Measurements from ENCODE around the gene TUBB4B. TPM values are rescaled to one million over a fixed set of nuclear protein-coding genes. Genes with fewer than 3 reads are reported as not detected.

Gene TUBB4B
- total RNA-seq, 4 donors from 2014 or later = 181 to 757 (median 487) TPM

DNA sequence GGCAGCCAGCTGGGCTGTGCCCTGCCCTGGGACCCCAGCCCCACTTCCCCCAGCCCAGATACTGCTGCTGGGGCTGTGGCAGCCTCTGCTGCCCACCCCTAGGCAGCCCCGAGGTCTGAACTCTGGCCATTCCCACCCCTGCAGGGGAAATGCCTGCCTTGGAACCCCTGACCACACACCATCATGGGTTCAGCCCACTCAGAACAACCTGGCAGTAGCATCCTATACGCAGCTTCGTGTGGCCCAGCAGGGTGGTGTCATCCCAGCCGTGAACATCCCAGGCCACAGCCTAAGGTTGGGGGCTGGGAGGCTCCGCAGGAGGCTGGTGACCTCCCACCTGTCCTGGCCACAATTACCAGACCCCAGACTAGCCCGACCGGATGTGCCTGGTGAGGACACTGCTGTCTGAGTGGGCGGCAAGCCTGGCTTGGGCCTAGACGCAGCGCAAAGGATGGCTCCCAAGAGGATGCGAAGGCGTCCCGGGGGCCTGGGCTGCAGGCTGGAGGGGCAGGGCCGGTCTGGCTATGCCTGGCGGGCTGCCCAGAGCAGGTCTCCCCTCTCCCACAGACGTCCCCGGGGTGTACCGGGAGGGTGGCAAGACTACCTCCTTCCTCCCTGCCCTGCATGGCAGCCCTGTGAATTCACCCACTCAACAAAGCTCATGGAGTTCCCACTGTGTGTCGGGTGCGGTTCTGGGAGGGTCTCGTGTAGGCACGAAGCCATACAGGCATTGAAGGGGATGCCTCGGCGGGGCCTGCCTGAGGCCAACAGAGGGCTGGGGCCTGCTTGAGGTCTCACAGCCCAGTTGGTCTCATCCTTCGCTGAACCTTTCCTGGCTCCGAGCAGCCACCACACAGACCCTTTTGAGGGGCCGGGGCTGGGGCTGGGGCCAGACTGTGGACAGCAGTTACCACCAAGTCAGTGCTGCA is 11.9 kb upstream of the TUBB4B start:
- no peaks in the 10 kb centered on the region for H3K36me3 ChIP-seq
- H3K27me3 ChIP-seq = no peaks in the 10 kb centered on the region
- peaks cover 18 to 30% of the 10 kb centered on the region in 2 donors for H3K4me1 ChIP-seq
- H3K27ac ChIP-seq = no peak overlapping the region
- intact Hi-C loops (cut with DNase I) = loop anchor here (5.0 kb wide), 1 partner anchor 42 kb away; the partner anchor contains the start of genes ANAPC2 and SSNA1
- TF ChIP-seq, protein P1, sequence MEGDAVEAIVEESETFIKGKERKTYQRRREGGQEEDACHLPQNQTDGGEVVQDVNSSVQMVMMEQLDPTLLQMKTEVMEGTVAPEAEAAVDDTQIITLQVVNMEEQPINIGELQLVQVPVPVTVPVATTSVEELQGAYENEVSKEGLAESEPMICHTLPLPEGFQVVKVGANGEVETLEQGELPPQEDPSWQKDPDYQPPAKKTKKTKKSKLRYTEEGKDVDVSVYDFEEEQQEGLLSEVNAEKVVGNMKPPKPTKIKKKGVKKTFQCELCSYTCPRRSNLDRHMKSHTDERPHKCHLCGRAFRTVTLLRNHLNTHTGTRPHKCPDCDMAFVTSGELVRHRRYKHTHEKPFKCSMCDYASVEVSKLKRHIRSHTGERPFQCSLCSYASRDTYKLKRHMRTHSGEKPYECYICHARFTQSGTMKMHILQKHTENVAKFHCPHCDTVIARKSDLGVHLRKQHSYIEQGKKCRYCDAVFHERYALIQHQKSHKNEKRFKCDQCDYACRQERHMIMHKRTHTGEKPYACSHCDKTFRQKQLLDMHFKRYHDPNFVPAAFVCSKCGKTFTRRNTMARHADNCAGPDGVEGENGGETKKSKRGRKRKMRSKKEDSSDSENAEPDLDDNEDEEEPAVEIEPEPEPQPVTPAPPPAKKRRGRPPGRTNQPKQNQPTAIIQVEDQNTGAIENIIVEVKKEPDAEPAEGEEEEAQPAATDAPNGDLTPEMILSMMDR (IDR thresholded peaks at IDR 0.05) = no peak
- TF ChIP-seq POLR2A (IDR thresholded peaks at IDR 0.05) = no peak
- no peaks in the 10 kb centered on the region for H3K9me3 ChIP-seq
- DNase-seq = no peak
- no peak overlapping the region for H3K4me3 ChIP-seq (replicated peaks in 1 of 3)
- 67 to 68% methylated on average over 11 to 17 of the region's 27 CpGs for whole genome bisulfite sequencing, 2 donors

DNA sequence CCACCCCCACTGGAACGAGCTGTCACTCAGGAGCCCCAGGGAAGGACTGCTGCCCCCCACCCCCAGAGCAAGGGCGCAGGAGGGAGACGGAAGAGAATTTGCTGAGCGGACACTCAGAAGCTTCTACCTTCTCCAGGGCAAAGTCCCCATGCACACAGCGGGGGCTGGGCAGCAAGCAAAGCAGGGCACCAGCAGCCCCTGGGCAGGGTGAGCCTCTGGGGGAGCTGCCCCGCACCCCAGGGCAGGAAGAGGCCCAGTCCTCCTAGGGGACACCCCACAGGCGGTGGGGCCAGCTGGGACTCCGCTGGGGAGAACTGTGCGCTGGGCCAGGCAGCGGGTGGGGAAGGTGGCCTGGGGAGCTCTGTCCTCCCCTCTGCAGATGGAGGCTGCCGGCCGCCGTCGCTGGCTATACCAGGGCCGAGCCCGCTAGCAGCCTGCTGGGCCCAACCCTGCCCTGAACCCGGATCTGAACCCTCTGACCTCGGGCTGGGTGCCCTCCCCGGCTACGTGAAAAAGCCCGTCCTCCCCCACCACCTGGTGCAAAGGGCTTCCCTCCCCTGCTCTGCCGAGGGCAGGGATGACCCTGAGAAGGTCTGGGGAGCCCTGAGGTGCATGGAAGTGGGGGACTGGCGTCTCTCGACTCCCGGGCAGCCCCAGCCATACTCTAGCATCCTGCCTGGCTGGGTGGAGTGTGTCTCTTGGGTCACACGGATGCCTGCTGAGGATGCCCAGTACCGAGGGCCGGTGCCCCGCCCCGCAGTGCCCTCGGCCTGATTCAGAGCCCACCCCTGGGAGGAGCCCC is 11.0 kb upstream of the TUBB4B start:
- DNase-seq = no peak
- H3K27ac ChIP-seq = no peak overlapping the region
- H3K27me3 ChIP-seq = no peaks in the 10 kb centered on the region
- intact Hi-C loops (cut with DNase I) = loop anchor here (5.0 kb wide), 2 partner anchors 43 to 113 kb away; partner anchors contain the start of genes ANAPC2 and SSNA1
- 50 to 71% methylated on average over 9 to 14 of the region's 31 CpGs for WGBS, 2 donors
- TF ChIP-seq, protein P1 (IDR thresholded peaks at IDR 0.05) = no peak
- TF ChIP-seq POLR2A (IDR thresholded peaks at IDR 0.05) = no peak
- peaks cover 18 to 26% of the 10 kb centered on the region in 2 donors for H3K4me1 ChIP-seq
- no peaks in the 10 kb centered on the region for H3K36me3 ChIP-seq
- no peaks in the 10 kb centered on the region for H3K9me3 ChIP-seq
- H3K4me3 ChIP-seq (replicated peaks in 1 of 3) = no peak overlapping the region

DNA sequence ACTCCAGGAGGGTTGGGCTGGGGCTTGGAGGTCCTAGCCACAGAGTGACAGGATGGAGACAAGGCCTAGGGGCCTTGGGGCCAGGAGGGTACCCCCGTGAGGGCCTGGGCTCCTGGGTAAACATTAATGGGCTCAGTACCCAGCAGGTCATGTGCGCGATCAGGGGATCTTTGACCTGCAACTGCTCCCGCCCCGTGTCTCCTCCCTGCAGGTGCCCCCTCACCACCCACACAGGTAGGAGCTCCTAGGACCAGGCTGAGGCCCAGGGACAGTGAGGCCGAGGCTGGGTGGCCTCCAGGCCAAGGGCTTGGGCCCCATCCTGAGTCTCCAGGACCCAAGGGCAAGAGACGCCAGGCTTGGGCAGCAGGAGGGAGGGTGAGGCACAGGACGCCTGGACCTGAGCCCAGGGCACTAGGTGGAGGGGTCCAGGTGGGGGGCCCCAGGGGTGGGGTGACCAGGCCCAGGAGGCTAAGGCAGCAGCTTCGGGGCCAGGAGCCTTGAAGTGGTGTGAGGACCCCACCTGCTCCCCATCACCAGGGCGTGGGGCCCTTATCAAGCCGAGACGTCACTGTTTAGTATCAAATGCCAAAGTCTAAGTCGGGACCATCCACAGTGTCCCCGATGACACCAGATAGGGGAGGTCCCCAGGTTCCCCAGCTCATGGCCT is 10.2 kb upstream of the TUBB4B start, which contains the start of gene SLC34A3:
SLC34A3 (plus strand) TSS at position 197 of the 667 bp plus-strand sequence. CDS start 802 bp downstream, outside the sequence.
- H3K27me3 ChIP-seq = no peaks in the 10 kb centered on the region
- intact Hi-C loops (cut with DNase I) = loop anchor here (5.0 kb wide), 1 partner anchor 114 kb away; no protein-coding TSS in a partner anchor
- TF ChIP-seq, protein P1 (IDR thresholded peaks at IDR 0.05) = no peak
- no peak for TF ChIP-seq POLR2A (IDR thresholded peaks at IDR 0.05)
- DNase-seq = no peak
- WGBS, 2 donors = 79 to 85% methylated on average over 5 to 12 of the region's 14 CpGs
- H3K9me3 ChIP-seq = no peaks in the 10 kb centered on the region
- H3K27ac ChIP-seq = no peak within 1 kb of the TSS
- peaks cover 18 to 26% of the 10 kb centered on the region in 2 donors for H3K4me1 ChIP-seq
- H3K4me3 ChIP-seq (replicated peaks in 1 of 3) = no peak within 1 kb of the TSS
- H3K36me3 ChIP-seq = no peaks in the 10 kb centered on the region

DNA sequence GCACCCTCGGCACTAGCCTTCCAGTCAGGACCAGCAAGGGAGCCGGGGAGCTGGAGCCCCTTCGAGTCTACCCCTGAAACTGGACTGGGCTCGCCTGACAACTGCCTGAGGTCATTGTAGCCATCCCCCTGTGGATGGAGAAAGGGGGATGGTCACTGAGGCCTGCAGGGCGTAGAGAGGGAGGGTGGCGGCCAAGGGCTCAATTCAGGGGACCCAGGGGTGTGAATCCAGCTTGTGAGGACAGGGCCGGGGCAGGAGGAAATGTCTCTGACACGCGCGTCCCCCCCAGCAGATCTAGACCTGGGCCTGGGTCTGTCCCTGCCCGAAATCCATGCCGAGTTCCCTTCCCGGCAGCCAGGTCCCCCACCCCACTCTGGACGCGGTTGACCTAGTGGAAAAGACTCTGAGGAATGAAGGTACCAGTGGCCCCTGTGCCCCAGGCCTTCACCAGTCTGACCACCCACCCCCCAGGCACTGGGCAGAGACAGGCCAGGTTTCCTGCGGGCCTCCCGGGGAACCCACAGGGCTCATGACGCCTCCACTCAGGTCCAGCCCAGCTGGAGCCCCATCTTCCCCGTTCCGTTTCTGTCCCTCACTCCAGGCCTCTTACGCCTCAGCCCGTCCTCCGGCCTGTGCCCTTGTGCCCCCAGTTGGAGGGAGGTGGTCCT is 9.6 kb upstream of the TUBB4B start:
- Histone ChIP-seq H3K4me1 (peaks cover 21 to 26% of the 10 kb centered on the region in 2 donors), H3K9me3 (no peaks in the 10 kb centered on the region), H3K36me3 (no peaks in the 10 kb centered on the region), H3K4me3 (replicated peaks in 1 of 3) (no peak overlapping the region), H3K27ac (no peak overlapping the region), H3K27me3 (no peaks in the 10 kb centered on the region)
- 86 to 87% methylated on average over 15 to 21 of the region's 23 CpGs for WGBS, 2 donors
- TF ChIP-seq, protein P1 (IDR thresholded peaks at IDR 0.05) = no peak
- no peak for TF ChIP-seq POLR2A (IDR thresholded peaks at IDR 0.05)
- intact Hi-C loops (cut with DNase I) = loop anchor here (5.0 kb wide), 1 partner anchor 114 kb away; no protein-coding TSS in a partner anchor
- DNase-seq = no peak

Data from thyroid gland (tissue), 4 donors.